Raji (cell line): ENCODE measurements around the gene RHBDL1.
A peak's percentile ranks its signal among the peaks of the same experiment; 100 is the strongest.

Experiments
- POLR2A ChIP-seq: IDR thresholded peaks from 2 replicates; pipeline ENCODE4 v1.6.1; 2011; ENCODE audit warnings: low read depth, low read length, control low read depth; ENCODE audit not compliant: insufficient read depth

Gene RHBDL1

GRCh38 chr16:633336-634050 is 42.0 kb upstream of the RHBDL1 start:
- no peak for TF ChIP-seq POLR2A

GRCh38 chr16:634051-634670 is 41.3 kb upstream of the RHBDL1 start:
- no peak for TF ChIP-seq POLR2A

GRCh38 chr16:634996-635395 is 40.5 kb upstream of the RHBDL1 start:
- no peak for TF ChIP-seq POLR2A

- TF ChIP-seq POLR2A: no peak
Observed at GRCh38 chr16:635573-636205, 39.8 kb upstream of the RHBDL1 start.

GRCh38 chr16:636206-637080 is 39.0 kb upstream of the RHBDL1 start, which contains the start of gene METTL26:
TSS of gene METTL26 (minus strand) at chr16:636305. CDS start at chr16:636290, 15 bp downstream.
- TF ChIP-seq POLR2A: peak; percentile 98

GRCh38 chr16:637081-638018 is 38.1 kb upstream of the RHBDL1 start:
- no peak for TF ChIP-seq POLR2A

GRCh38 chr16:638034-638543 is 37.4 kb upstream of the RHBDL1 start:
- TF ChIP-seq POLR2A: no peak

GRCh38 chr16:638836-639235 is 36.6 kb upstream of the RHBDL1 start:
- 0 out of 2 replicates have a peak, but pooled peaks have one; percentile 4 for TF ChIP-seq POLR2A

GRCh38 chr16:640614-641013 is 34.9 kb upstream of the RHBDL1 start:
- TF ChIP-seq POLR2A: no peak

- peak; percentile 92 for TF ChIP-seq POLR2A
Observed at GRCh38 chr16:641326-642188, 33.9 kb upstream of the RHBDL1 start, which contains the start of gene MCRIP2. TSS of gene MCRIP2 (plus strand) at chr16:641828. CDS start at chr16:641992, 164 bp downstream.

GRCh38 chr16:642189-643049 is 33.1 kb upstream of the RHBDL1 start:
- TF ChIP-seq POLR2A: no peak

GRCh38 chr16:643050-643368 is 32.5 kb upstream of the RHBDL1 start:
- no peak for TF ChIP-seq POLR2A
